K562 (cell line): ENCODE results near the gene PBXIP1. TPM values are rescaled to one million over a fixed set of nuclear protein-coding genes. Genes with fewer than 3 reads are reported as not detected.

ENCODE experiments used
- ATAC-seq: fragments of 200-7000 bp; cut with Tn5 transposase; 3 replicates; pipeline ENCODE4 v1.9.1; 2020; ENCODE audit warnings: moderate library complexity
- BruUV-seq: library from RNA; stranded (reverse); fragments of 400-500 nt; replicated peaks from 2 replicates; lab custom pipeline; 2021; lab: Mats Ljungman, UMichigan
- CTCF ChIA-PET: fragments of 300-600 bp; formaldehyde crosslinking; extraction: SDS; loops from one replicate; lab custom pipeline; 2021; ENCODE audit warnings: low intra/inter-chr PET ratio; lab: Yijun Ruan, JAX
- POLR2A ChIA-PET: fragments of 300-600, 350-650 bp; sonication (Branson Sonifier 250); formaldehyde crosslinking; extraction: SDS; loops from one replicate; lab custom pipeline; 2021; ENCODE audit warnings: antibody characterized with exemption, inconsistent platforms; lab: Yijun Ruan, JAX
- DNase-seq, 4 experiments: peaks; one replicate each; pipeline versions ENCODE4 v3.0.0 to v3.0.0-alpha.2; 2011 to 2018; ENCODE audit warnings: low spot score in 3 of 4, mixed read lengths in 3 of 4; ENCODE audit errors: extremely low read depth in 1 of 4
- FAIRE-seq: peaks from 2 replicates; lab custom pipeline; 2011; peaks lifted over from hg19 to GRCh38; lab: Jason Lieb, UNC
- H2AFZ ChIP-seq: 2 replicates; pipeline ENCODE4 v1.6.0; 2011; ENCODE audit warnings: low read depth, low read length, control low read depth, inconsistent platforms
- H3K27ac ChIP-seq: fragments of 200-600 bp; 3 replicates; pipeline ENCODE4 v1.8.0; 2011; ENCODE audit warnings: low read depth, mild to moderate bottlenecking, control low read depth, inconsistent platforms, low read length, moderate library complexity, mixed read lengths; ENCODE audit errors: extremely low read depth
- H3K27me3 ChIP-seq, 2 experiments: fragments of 300-600 bp in 1 of 2; 2 replicates in 1 of 2; 3 replicates in 1 of 2; pipeline versions ENCODE4 v1.6.0 to v1.8.0; 2011; ENCODE audit warnings: inconsistent platforms in 2 of 2, low read length in 2 of 2, mild to moderate bottlenecking in 1 of 2, mixed read lengths in 1 of 2, moderate library complexity in 1 of 2; ENCODE audit not compliant: control insufficient read depth in 2 of 2, insufficient read depth in 2 of 2
- H3K36me3 ChIP-seq: fragments of 300-600 bp; 3 replicates; pipeline ENCODE4 v1.8.0; 2011; ENCODE audit warnings: mild to moderate bottlenecking, low read length, inconsistent platforms; ENCODE audit not compliant: control insufficient read depth, insufficient read depth
- H3K4me1 ChIP-seq, 2 experiments: fragments of 200-600 bp in 1 of 2; replicated peaks in 1 of 2; 2 replicates in 1 of 2; 3 replicates in 1 of 2; pipeline versions ENCODE4 v1.5.1 to v1.8.0; 2011; ENCODE audit warnings: inconsistent platforms in 2 of 2, low read length in 2 of 2, mild to moderate bottlenecking in 1 of 2, mixed read lengths in 1 of 2, moderate library complexity in 1 of 2; ENCODE audit not compliant: control insufficient read depth in 2 of 2, insufficient read depth in 2 of 2
- H3K4me2 ChIP-seq: 2 replicates; pipeline ENCODE4 v1.6.1; 2011; ENCODE audit warnings: low read length, control low read depth, inconsistent platforms, mixed read lengths; ENCODE audit not compliant: insufficient read depth
- H3K4me3 ChIP-seq: fragments of 200-600 bp; sonication (generic), shearing (Covaris generic); 2 replicates; pipeline ENCODE4 v1.5.1; 2016; ENCODE audit warnings: control low read depth, inconsistent platforms
- H3K79me2 ChIP-seq: fragments of 200-600 bp; 3 replicates; pipeline ENCODE4 v1.8.0; 2011; ENCODE audit warnings: low read length, inconsistent platforms; ENCODE audit not compliant: control insufficient read depth, insufficient read depth
- H3K9ac ChIP-seq, 2 experiments: 2 replicates each; pipeline versions ENCODE4 v1.6.0 to v1.6.1; 2011; ENCODE audit warnings: low read depth in 2 of 2, low read length in 2 of 2, control low read depth in 1 of 2, inconsistent platforms in 1 of 2, mild to moderate bottlenecking in 1 of 2, mixed read lengths in 1 of 2; ENCODE audit not compliant: insufficient read depth in 1 of 2
- H3K9me1 ChIP-seq: one replicate; pipeline ENCODE4 v1.6.0; 2011; ENCODE audit warnings: inconsistent platforms, mild to moderate bottlenecking, low read length, moderate library complexity; ENCODE audit not compliant: control insufficient read depth, insufficient read depth
- H3K9me3 ChIP-seq: replicated peaks from 2 replicates; pipeline ENCODE4 v1.5.1; 2011; ENCODE audit warnings: low read depth, low read length, inconsistent platforms; ENCODE audit not compliant: control insufficient read depth, insufficient read depth
- H4K20me1 ChIP-seq: replicated peaks from 2 replicates; pipeline ENCODE4 v1.6.1; 2011; ENCODE audit warnings: low read length, inconsistent platforms, mixed read lengths; ENCODE audit not compliant: control insufficient read depth, insufficient read depth
- IFI16 ChIP-seq: fragments of 250-450 bp; sonication (Bioruptor Pico); IDR thresholded peaks from 2 replicates; pipeline ENCODE4 v2.1.2; 2022; ENCODE audit warnings: mild to moderate bottlenecking, inconsistent platforms
- MAFK ChIP-seq: IDR thresholded peaks from 2 replicates; pipeline ENCODE4 v1.6.1; 2011; ENCODE audit warnings: low read length, improper control_type of control experiment
- PRPF4 ChIP-seq: fragments of 200-400 bp; formaldehyde crosslinking; IDR thresholded peaks from one replicate; pipeline ENCODE4 v1.6.1; 2017; ENCODE audit warnings: low read length, low read depth, mild to moderate bottlenecking; ENCODE audit not compliant: insufficient read depth, poor library complexity, severe bottlenecking
- RHOXF2B ChIP-seq: fragments of 250-450 bp; sonication (Bioruptor Pico); conservative IDR thresholded peaks from 2 replicates; pipeline ENCODE4 v1.5.1; 2021
- SIRT6 ChIP-seq: IDR thresholded peaks from one replicate; pipeline ENCODE4 v1.6.1; 2012; ENCODE audit warnings: low read depth, mild to moderate bottlenecking, control low read depth, inconsistent platforms, low read length, moderate library complexity
- U2AF1 ChIP-seq: fragments of 200-400 bp; formaldehyde crosslinking; optimal IDR thresholded peaks from 2 replicates; pipeline ENCODE3; 2017; ENCODE audit warnings: mild to moderate bottlenecking, low read depth, low read length, moderate library complexity
- ZNF717 ChIP-seq: fragments of 250-450 bp; sonication (Bioruptor Pico); IDR thresholded peaks from 2 replicates; pipeline ENCODE4 v1.5.0; 2021
- WGBS: fragments of 100-300 bp; shearing (Covaris generic); methylation state at CpG from one replicate; pipeline ENCODE4 v1.1.6; 2016; ENCODE audit warnings: low coverage, mixed read lengths; ENCODE audit not compliant: insufficient coverage; ENCODE audit errors: missing lambda C conversion rate; 5-methylcytosine and 5-hydroxymethylcytosine counted together
- in situ Hi-C: fragments of 300-500 bp; cut with MboI; formaldehyde crosslinking; loops from 4 replicates; pipeline ENCODE4 v1.15.0; 2018; ENCODE audit warnings: inconsistent platforms, mixed read lengths
- intact Hi-C: fragments of 100-400 bp; cut with micrococcal nuclease; formaldehyde crosslinking; loops from 2 replicates; pipeline ENCODE4 v1.14.2; 2022
- polyA plus RNA-seq, 8 experiments: library from polyadenylated mRNA; depleted of rRNA in 4 of 8; stranded (reverse) in 5 of 8; unstranded in 3 of 8; fragments of >200 nt; fragmentation: Nextera tagmentation in 2 of 8; fragmentation: Illumina TruSeq in 1 of 8; extraction: Ambion mirVana in 2 of 8; extraction: Trizol in 1 of 8; gene quantifications; 2 replicates each; pipeline versions ENCODE4 v1.2.1 to v1.2.3, GENCODE V29; 2011 to 2014; ENCODE audit warnings: inconsistent platforms in 1 of 8, missing spikeins in 1 of 8
- total RNA-seq, 7 experiments: library from RNA; depleted of rRNA in 6 of 7; stranded (reverse); fragments of >200 nt in 6 of 7; fragmentation: Illumina TruSeq in 2 of 7; extraction: Trizol in 2 of 7; gene quantifications; 2 replicates each; pipeline versions ENCODE4 v1.2.1 to v1.2.3, GENCODE V29; 2011 to 2021; ENCODE audit warnings: low replicate concordance in 1 of 7
- TF ChIP-seq, protein P1 (sequence below): fragments of 200-600 bp; sonication (generic); IDR thresholded peaks from one replicate; pipeline ENCODE4 v1.6.1; 2012; ENCODE audit warnings: mild to moderate bottlenecking, low read depth, low read length, inconsistent platforms

Gene PBXIP1
- total and polyA plus RNA-seq, 9 of the 15 experiments (the other 6 are each of a cell fraction or from before 2014, with no cell fraction given) = 0.13 to 8.3 (median 5.8) TPM

DNA sequence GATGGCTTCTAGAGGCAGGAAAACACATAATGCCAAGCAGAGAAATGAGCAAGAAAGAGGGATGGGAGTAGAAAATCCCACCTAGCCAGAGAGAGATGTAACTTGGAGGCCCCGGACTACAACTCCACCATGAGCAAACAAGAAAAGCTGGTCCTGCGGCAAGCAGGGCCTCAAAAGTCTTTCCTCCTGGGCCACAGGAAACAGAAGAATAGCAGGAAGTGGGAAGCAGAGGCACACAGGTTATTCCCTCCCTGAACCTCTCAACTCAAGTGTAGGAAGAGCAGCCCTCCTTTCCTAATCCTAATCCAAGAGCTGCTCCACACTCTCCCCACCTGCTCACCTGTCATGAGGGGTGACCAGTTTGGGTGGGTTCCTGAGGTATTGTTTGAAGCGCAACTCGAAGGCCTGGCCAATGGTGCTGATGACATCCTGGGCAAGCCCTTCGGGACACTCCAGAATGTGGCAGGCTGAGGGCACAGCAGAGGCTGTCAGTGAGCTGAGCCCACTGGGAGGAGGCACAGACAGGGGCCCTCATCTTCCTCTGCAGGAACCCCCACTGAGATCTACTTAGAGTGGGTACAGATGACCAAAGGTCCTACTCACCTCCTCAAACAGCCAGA, 11.5 kb upstream of the PBXIP1 start:
- H4K20me1 ChIP-seq = no peaks in the 10 kb centered on the region
- H3K9ac ChIP-seq = peak overlapping the region in 1 of 2 experiments; percentile 70; a peak in 1 of 4 replicates
- ChIA-PET CTCF (interaction anchor here (0.6 kb wide), 1 partner anchor 1684 kb away, joined by 3 read pairs; no protein-coding TSS in a partner anchor), POLR2A (interaction anchor here (0.6 to 2.0 kb wide), 3 partner anchors 16 to 306 kb away, joined by 3 to 9 read pairs (median 4); partner anchors contain the start of genes CLK2 and FLAD1)
- H3K27ac ChIP-seq = no peak overlapping the region
- H3K4me3 ChIP-seq = no peak overlapping the region
- H3K36me3 ChIP-seq = peaks cover 69% of the 10 kb centered on the region
- TF ChIP-seq ZNF717 (CRISPR knock-in tag) (no peak), RHOXF2B (CRISPR knock-in tag) (no peak), U2AF1 (no peak), PRPF4 (no peak), MAFK (no peak), IFI16 (no peak), SIRT6 (no peak)
- TF ChIP-seq, protein P1, sequence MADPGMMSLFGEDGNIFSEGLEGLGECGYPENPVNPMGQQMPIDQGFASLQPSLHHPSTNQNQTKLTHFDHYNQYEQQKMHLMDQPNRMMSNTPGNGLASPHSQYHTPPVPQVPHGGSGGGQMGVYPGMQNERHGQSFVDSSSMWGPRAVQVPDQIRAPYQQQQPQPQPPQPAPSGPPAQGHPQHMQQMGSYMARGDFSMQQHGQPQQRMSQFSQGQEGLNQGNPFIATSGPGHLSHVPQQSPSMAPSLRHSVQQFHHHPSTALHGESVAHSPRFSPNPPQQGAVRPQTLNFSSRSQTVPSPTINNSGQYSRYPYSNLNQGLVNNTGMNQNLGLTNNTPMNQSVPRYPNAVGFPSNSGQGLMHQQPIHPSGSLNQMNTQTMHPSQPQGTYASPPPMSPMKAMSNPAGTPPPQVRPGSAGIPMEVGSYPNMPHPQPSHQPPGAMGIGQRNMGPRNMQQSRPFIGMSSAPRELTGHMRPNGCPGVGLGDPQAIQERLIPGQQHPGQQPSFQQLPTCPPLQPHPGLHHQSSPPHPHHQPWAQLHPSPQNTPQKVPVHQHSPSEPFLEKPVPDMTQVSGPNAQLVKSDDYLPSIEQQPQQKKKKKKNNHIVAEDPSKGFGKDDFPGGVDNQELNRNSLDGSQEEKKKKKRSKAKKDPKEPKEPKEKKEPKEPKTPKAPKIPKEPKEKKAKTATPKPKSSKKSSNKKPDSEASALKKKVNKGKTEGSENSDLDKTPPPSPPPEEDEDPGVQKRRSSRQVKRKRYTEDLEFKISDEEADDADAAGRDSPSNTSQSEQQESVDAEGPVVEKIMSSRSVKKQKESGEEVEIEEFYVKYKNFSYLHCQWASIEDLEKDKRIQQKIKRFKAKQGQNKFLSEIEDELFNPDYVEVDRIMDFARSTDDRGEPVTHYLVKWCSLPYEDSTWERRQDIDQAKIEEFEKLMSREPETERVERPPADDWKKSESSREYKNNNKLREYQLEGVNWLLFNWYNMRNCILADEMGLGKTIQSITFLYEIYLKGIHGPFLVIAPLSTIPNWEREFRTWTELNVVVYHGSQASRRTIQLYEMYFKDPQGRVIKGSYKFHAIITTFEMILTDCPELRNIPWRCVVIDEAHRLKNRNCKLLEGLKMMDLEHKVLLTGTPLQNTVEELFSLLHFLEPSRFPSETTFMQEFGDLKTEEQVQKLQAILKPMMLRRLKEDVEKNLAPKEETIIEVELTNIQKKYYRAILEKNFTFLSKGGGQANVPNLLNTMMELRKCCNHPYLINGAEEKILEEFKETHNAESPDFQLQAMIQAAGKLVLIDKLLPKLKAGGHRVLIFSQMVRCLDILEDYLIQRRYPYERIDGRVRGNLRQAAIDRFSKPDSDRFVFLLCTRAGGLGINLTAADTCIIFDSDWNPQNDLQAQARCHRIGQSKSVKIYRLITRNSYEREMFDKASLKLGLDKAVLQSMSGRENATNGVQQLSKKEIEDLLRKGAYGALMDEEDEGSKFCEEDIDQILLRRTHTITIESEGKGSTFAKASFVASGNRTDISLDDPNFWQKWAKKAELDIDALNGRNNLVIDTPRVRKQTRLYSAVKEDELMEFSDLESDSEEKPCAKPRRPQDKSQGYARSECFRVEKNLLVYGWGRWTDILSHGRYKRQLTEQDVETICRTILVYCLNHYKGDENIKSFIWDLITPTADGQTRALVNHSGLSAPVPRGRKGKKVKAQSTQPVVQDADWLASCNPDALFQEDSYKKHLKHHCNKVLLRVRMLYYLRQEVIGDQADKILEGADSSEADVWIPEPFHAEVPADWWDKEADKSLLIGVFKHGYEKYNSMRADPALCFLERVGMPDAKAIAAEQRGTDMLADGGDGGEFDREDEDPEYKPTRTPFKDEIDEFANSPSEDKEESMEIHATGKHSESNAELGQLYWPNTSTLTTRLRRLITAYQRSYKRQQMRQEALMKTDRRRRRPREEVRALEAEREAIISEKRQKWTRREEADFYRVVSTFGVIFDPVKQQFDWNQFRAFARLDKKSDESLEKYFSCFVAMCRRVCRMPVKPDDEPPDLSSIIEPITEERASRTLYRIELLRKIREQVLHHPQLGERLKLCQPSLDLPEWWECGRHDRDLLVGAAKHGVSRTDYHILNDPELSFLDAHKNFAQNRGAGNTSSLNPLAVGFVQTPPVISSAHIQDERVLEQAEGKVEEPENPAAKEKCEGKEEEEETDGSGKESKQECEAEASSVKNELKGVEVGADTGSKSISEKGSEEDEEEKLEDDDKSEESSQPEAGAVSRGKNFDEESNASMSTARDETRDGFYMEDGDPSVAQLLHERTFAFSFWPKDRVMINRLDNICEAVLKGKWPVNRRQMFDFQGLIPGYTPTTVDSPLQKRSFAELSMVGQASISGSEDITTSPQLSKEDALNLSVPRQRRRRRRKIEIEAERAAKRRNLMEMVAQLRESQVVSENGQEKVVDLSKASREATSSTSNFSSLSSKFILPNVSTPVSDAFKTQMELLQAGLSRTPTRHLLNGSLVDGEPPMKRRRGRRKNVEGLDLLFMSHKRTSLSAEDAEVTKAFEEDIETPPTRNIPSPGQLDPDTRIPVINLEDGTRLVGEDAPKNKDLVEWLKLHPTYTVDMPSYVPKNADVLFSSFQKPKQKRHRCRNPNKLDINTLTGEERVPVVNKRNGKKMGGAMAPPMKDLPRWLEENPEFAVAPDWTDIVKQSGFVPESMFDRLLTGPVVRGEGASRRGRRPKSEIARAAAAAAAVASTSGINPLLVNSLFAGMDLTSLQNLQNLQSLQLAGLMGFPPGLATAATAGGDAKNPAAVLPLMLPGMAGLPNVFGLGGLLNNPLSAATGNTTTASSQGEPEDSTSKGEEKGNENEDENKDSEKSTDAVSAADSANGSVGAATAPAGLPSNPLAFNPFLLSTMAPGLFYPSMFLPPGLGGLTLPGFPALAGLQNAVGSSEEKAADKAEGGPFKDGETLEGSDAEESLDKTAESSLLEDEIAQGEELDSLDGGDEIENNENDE = no peak
- BruUV-seq = no TSS peak
- WGBS = 89% methylated on average over 5 of the region's 5 CpGs
- peaks cover 43 to 57% of the 10 kb centered on the region in 2 experiments for H3K4me1 ChIP-seq
- peaks cover 42% of the 10 kb centered on the region for H3K79me2 ChIP-seq
- no peaks in the 10 kb centered on the region; a peak in 1 of 5 replicates for H3K27me3 ChIP-seq
- no peak overlapping the region for H2AFZ ChIP-seq
- DNase-seq (no peak), FAIRE-seq (no peak), ATAC-seq (no peak)
- intact Hi-C loops = no loop called here
- H3K9me1 ChIP-seq = no peaks in the 10 kb centered on the region
- no peaks in the 10 kb centered on the region for H3K9me3 ChIP-seq
- no peak overlapping the region for H3K4me2 ChIP-seq
- in situ Hi-C loops = no loop called here
